SK-N-MC (cell line): ENCODE results near the gene UNC13B.

Experiments used
- EZH2 ChIP-seq: fragments of 200-600 bp; sonication (generic); IDR thresholded peaks from one replicate; pipeline ENCODE4 v1.6.1; 2017; ENCODE audit warnings: antibody characterized with exemption
- FOXP2 ChIP-seq: optimal IDR thresholded peaks from 2 replicates; pipeline ENCODE3; 2011; ENCODE audit warnings: mild to moderate bottlenecking, moderate library complexity; ENCODE audit not compliant: insufficient read depth; ENCODE audit errors: extremely low read length, control extremely low read depth
- POLR2AphosphoS5 ChIP-seq: IDR thresholded peaks from 2 replicates; pipeline ENCODE4 v1.6.1; 2012; ENCODE audit warnings: mild to moderate bottlenecking, low read depth, low read length, borderline replicate concordance

DNA sequence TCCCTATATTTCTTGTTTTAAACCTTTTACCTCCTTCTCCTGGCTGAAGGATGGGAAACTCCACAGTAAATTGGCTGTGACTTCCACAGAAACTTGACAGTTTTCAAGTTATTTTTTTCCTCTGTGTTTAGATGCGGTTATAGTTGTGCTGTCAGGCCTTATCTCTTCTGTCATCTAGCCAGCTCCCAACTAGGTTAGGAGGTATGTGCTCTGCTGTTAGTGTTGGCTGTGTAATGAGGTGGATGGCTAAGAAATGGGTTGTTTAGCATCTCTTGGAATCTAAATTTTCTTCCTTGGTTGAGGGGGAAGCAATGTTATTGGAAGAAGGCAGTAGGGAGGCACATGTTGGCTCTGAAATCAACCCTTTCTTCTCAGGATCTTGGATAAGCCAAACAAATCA, 178.2 kb downstream of the UNC13B start:
- TF ChIP-seq POLR2AphosphoS5, result no peak
- no peak for TF ChIP-seq EZH2
- no peak for TF ChIP-seq FOXP2
